ENCODE data around the gene PEA15. TPM values are rescaled to one million over a fixed set of nuclear protein-coding genes. Genes with fewer than 3 reads are reported as not detected.

PEA15 gene
- total and polyA plus RNA-seq, 4 donors = 76.0 to 261 (median 136) TPM

DNA sequence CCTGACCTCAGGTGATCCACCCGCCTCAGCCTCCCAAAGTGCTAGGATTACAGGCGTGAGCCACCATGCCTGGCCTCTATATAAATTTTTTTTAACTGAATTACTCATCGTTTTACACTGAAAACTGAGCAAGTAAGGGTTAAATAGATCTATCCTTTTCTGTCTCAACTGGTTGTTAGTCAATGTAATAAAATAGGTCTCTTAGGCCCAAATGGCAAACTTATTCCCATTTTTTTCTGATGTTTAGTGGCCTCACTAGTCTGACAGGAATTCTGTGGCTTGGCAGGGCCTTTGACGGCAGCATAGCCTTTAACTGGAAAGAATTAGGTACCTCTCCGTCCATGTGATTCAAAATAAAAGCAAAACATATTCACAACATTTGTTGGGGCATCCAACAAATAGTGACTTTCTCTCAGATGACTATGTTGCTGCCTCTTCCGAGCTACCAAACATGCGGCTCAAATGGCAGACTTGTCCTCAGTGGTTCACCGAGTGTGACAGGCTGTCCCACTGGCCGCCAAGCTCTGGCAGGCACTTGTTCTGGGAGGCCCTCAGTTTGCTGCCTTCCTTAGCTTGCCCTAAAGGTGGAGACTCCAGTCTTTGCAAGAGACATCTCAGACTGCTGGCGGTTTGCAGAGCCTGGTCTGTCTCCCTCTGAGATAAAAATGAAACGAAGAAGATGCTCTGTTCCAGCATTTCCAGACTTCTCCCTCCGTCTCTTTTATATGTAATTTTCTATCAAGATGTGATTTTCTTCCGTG lies 36.4 kb upstream of the PEA15 start:
- ATAC-seq (ENCODE audit: insufficient read depth, low FRiP score) (no peak), DNase-seq (no peak)
- Histone ChIP-seq H3K4me3 (no peak overlapping the region), H3K9me3 (ENCODE audit: control insufficient read depth in 4 of 4, insufficient read depth in 3 of 4, low read length in 3 of 4) (no peaks in the 10 kb centered on the region), H3K36me3 (ENCODE audit: control insufficient read depth in 4 of 4, insufficient read depth in 4 of 4, low read length in 4 of 4) (no peaks in the 10 kb centered on the region), H3K4me1 (ENCODE audit: control insufficient read depth in 5 of 5, insufficient read depth in 5 of 5, low read length in 5 of 5) (peaks cover 0 to 3% (median 0%) of the 10 kb centered on the region in 5 donors), H3K9ac (ENCODE audit: insufficient read depth in 1 of 2, low read length in 2 of 2) (no peak overlapping the region), H3K27ac (ENCODE audit: low read depth in 1 of 2, low read length in 1 of 2) (no peak overlapping the region), H3K27me3 (ENCODE audit: control insufficient read depth in 3 of 3, insufficient read depth in 3 of 3, low read length in 2 of 3) (no peaks in the 10 kb centered on the region)
- TF ChIP-seq, protein P1, sequence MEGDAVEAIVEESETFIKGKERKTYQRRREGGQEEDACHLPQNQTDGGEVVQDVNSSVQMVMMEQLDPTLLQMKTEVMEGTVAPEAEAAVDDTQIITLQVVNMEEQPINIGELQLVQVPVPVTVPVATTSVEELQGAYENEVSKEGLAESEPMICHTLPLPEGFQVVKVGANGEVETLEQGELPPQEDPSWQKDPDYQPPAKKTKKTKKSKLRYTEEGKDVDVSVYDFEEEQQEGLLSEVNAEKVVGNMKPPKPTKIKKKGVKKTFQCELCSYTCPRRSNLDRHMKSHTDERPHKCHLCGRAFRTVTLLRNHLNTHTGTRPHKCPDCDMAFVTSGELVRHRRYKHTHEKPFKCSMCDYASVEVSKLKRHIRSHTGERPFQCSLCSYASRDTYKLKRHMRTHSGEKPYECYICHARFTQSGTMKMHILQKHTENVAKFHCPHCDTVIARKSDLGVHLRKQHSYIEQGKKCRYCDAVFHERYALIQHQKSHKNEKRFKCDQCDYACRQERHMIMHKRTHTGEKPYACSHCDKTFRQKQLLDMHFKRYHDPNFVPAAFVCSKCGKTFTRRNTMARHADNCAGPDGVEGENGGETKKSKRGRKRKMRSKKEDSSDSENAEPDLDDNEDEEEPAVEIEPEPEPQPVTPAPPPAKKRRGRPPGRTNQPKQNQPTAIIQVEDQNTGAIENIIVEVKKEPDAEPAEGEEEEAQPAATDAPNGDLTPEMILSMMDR (IDR thresholded peaks at IDR 0.05; ENCODE audit: control extremely low read depth, extremely low read depth) = no peak
- WGBS, 2 donors = 85 to 87% methylated on average over 13 of the region's 13 CpGs

DNA sequence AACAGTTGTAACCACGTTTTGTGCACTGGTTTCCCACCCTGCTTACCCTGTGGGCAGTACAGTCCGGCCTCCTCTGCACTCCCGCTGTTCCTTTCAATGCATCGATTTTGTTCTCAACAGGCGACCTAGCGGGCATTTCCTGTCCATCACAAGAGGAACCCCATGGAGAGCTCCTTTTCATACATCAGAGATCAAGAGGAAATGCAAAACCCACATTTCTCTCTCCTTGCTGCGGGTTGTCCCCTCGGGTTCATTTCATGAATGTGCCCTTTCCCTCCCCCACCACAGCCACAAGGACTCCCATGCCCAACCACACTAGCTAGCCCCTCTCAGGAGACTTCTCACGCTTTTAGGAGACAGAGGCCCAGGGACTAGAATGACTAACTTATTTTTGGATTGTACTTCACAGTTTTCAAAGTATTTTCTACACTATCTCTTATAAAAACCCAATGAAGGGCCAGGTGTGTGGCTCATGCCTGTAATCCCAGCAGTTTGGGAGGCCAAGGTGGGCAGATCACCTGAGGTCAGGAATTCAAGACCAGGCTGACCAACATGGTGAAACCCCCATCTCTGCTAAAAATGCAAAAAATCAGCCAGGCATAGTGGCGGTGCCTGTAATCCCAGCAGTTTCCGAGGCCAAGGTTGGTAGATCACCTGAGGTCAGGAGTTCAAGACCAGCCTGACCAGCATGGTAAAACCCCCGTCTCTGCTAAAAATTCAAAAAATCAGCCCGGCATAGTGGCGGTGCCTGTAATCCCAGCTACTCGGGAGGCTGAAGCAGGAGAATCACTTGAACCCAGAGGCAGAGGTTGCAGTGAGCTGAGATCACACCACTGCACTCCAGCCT lies 35.4 kb upstream of the PEA15 start:
- 42 to 53% methylated on average over 15 of the region's 15 CpGs for WGBS, 2 donors
- TF ChIP-seq, protein P1 (IDR thresholded peaks at IDR 0.05; ENCODE audit: control extremely low read depth, extremely low read depth) = no peak
- DNase-seq (no peak), ATAC-seq (ENCODE audit: insufficient read depth, low FRiP score) (no peak)
- Histone ChIP-seq H3K36me3 (ENCODE audit: control insufficient read depth in 4 of 4, insufficient read depth in 4 of 4, low read length in 4 of 4) (no peaks in the 10 kb centered on the region), H3K9ac (ENCODE audit: insufficient read depth in 1 of 2, low read length in 2 of 2) (no peak overlapping the region), H3K27me3 (ENCODE audit: control insufficient read depth in 3 of 3, insufficient read depth in 3 of 3, low read length in 2 of 3) (no peaks in the 10 kb centered on the region), H3K4me3 (no peak overlapping the region), H3K9me3 (ENCODE audit: control insufficient read depth in 4 of 4, insufficient read depth in 3 of 4, low read length in 3 of 4) (no peaks in the 10 kb centered on the region), H3K4me1 (ENCODE audit: control insufficient read depth in 5 of 5, insufficient read depth in 5 of 5, low read length in 5 of 5) (peaks cover 0 to 3% (median 0%) of the 10 kb centered on the region in 5 donors), H3K27ac (ENCODE audit: low read depth in 1 of 2, low read length in 1 of 2) (no peak overlapping the region)

DNA sequence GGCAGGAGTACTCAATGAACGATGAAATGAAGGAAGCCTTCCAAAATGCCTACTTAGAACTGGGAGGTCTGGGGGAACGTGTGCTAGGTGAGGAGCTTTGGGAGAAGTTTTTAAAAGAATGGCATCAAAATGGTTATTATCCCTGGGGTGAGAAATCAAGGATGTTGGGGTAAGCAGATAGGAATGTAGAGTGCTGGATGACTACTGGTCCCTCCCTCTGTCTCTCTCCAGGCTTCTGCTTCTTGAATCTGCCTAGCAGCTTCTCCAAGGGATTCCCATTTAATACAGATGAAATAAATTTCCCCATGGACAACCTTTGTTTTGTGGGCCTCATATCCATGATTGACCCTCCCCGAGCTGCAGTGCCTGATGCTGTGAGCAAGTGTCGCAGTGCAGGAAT lies 33.8 kb upstream of the PEA15 start:
- Histone ChIP-seq H3K27ac (ENCODE audit: low read depth in 1 of 2, low read length in 1 of 2) (no peak overlapping the region), H3K4me3 (no peak overlapping the region), H3K36me3 (ENCODE audit: control insufficient read depth in 4 of 4, insufficient read depth in 4 of 4, low read length in 4 of 4) (no peaks in the 10 kb centered on the region), H3K9ac (ENCODE audit: insufficient read depth in 1 of 2, low read length in 2 of 2) (no peak overlapping the region), H3K9me3 (ENCODE audit: control insufficient read depth in 4 of 4, insufficient read depth in 3 of 4, low read length in 3 of 4) (no peaks in the 10 kb centered on the region), H3K27me3 (ENCODE audit: control insufficient read depth in 3 of 3, insufficient read depth in 3 of 3, low read length in 2 of 3) (no peaks in the 10 kb centered on the region), H3K4me1 (ENCODE audit: control insufficient read depth in 5 of 5, insufficient read depth in 5 of 5, low read length in 5 of 5) (peaks cover 0 to 3% (median 0%) of the 10 kb centered on the region in 5 donors)
- 89 to 93% methylated on average over 4 of the region's 4 CpGs for WGBS, 2 donors
- TF ChIP-seq, protein P1 (IDR thresholded peaks at IDR 0.05; ENCODE audit: control extremely low read depth, extremely low read depth) = no peak
- DNase-seq = no peak
- no peak for ATAC-seq (ENCODE audit: insufficient read depth, low FRiP score)

Measured in lung (tissue), 12 donors.